Activated CD4-positive, alpha-beta T cell treated with anti-CD3 and anti-CD28 coated beads for 48 hours (primary cell): ENCODE results near the gene CCDC159.
A peak's percentile ranks its signal among the peaks of the same experiment; 100 is the strongest.
"Not testable (repeated sequence)": the region's sequence is repeated elsewhere in the genome, so short reads cannot be mapped to it uniquely, and the experiment has no call there.

Experiments used
- DNase-seq: peaks from one replicate; pipeline ENCODE4 v3.0.0-alpha.2; 2020

Gene CCDC159

DNA sequence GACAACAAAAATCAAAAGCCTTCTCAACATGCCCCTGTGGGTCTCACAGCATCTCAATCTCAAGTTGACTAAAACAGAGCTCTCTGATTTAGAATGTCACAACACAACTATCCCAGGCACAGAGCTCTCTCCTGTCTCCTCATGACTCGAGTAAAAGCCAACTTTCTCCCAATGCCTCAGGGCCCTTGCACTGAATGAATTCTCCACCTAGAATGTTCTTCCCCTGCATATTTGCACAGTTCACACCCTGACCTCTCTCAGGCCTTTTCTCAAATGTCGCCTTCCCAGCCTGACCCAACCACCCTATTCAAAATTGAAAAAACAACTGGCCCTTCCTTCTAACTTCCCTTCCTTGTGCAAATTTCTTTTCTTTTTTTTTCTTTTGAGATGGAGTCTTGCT is 24.4 kb downstream of the CCDC159 start:
- DNase-seq: no peak

DNA sequence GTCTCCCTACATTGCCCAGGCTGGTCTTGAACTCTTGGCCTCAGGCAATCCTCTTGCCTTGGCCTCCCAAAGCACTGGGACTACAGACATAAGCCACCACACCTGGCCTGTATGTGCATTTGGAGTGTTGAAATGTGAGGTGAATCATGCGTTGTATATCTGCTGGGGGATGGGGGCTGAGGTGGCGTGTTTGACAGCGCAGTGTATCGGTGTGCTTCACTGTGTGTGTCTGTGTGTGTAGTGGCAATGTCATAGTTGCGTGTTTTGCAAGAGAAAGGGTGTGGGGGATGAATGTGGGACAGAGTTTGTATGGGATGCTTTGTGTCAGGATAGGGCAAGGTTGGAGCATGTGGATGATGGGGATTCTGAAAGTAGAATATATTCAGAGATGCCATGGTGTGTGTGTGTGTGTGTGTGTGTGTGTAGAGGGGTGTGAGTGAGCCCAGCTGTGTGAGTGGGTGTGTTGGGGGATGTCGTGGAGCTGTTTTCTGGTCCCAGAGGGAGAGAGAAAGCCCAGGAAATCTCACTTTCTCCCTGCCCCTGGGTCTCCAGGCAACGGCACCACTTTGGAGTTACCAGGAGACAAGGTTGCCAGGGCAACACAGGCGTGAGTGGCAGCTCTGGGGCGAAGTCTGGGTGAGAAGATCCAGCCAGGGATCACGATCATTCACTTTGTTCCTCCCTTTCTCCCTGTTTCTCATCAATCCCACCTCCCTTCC is 27.0 kb downstream of the CCDC159 start:
- no peak for DNase-seq

DNA sequence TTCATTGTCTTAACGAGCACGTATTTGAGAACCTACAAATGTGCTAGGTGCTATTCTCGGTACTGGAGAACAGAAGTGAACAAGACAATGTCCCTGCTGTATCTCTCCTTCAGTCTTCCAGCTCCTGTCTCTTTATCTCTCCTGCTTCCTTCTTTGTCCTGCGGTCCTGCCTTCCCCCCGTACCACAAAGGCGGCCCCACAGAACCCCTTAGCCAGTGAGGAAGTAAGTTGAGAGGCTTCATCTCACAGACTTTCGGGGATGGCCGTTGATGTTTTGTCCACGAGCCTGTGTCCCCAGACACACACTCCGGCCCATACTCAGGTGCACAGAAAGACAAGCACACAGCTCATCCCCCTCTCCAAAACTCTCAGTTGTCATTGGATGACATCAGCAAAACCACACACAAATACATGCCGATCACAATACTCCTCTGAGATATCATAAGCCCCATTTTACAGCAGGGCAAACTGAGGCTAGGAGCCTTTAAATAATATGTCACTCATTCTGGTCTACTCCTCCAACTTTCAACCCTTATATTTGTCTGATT is 27.6 kb downstream of the CCDC159 start:
- DNase-seq: no peak

DNA sequence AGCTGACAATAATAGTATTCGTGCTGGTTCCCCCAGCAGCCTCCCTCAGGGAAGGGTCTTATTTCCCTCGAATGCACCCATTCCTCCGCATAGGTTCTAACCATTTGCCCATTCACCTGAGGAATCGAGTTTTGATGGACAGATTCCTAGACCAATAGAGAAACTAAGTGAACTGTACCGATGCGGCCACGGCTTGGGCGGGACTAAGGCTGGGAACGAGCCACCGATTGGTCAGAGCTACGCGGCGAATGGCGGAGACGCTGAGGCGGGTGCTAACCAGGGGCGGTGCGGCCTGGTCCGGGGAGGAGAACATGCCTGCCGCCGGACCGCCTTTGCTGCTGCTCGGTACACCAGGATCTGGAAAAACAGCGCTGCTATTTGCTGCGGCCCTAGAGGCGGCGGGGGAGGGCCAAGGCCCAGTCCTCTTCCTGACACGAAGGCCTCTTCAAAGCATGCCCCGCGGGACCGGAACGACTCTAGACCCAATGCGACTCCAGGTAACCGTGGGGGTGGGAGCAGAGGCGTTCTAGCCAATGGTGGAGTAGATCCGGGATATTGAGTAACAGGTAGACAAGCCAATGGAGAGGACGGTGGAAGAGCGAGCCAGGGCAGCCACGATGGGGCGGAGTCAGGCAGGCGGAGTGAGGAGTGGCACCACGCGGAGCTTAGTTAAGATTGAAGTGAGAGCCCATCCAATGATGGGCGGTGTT is 28.3 kb downstream of the CCDC159 start, which contains the start of gene SWSAP1:
SWSAP1 (plus strand) TSS at position 234 of the 710 bp plus-strand sequence; CDS start at position 249, 15 bp downstream.
- DNase-seq: peak; percentile 97

DNA sequence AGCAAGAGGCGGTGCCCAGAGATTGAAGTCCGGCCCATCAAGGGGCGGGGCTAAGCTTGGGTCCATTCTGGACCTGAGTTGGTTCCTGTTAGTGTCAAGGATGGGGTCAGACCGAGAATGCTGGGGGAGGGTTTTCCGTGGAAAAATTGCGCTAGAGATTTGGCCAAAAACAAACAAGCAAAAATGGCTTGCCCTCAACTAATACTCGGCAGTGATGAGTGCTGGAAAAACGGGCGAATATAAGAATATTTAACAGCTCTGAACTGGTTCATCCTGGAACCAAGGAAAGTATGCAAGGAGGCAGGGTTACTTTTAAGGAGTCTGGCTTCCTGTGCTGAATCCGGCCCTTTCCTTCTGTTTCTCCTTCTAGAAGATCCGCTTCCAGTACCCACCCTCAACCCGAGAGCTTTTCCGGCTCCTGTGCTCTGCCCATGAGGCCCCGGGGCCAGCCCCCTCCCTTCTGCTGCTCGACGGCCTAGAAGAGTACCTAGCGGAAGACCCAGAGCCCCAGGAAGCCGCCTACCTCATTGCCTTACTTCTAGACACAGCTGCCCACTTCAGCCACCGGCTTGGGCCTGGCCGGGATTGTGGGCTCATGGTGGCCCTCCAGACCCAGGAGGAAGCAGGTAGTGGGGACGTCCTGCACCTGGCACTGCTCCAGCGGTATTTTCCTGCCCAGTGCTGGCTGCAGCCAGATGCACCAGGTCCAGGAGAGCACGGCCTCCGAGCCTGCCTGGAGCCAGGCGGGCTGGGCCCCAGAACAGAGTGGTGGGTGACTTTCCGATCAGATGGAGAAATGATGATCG is 29.0 kb downstream of the CCDC159 start:
- peak; percentile 82 for DNase-seq

DNA sequence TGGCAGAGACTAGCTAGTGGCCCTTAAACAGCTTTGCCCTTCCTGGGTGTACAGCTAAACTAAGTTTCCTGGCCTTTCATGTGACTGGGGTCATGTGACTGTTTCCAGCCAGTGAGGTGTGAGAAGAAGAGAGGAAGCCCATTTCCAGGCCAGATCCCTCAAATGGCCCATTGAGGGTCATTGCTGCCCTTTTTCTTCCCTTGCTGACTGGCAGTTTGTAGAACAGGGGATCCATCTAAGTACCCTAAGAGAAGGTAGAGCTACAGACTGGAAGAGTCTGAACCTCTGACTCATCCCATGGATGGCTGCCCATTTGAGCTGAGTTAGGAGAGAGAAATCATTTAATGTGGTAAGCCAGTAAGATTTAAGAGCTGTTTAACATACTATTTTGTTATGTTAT is 30.9 kb downstream of the CCDC159 start:
- DNase-seq: peak; percentile 40

DNA sequence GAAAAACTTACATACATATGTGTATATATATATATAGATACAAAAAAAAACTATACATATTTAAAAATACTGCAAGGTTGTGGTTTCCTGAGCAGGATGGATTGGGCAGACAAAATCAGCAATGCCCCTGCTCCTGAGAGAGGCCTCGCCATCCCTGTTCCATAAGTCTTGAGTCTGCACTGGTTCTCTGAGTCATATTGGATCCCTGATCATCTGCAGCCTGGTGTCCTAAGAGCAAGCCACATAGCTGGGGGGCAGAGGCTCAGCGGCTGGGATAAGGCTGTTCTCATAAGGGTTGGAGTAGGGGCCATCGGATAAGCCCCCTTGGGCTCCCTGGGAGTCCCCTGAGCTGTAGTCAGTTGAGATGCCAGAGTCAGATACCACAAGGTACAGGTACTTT is 31.4 kb downstream of the CCDC159 start:
- DNase-seq: no peak

DNA sequence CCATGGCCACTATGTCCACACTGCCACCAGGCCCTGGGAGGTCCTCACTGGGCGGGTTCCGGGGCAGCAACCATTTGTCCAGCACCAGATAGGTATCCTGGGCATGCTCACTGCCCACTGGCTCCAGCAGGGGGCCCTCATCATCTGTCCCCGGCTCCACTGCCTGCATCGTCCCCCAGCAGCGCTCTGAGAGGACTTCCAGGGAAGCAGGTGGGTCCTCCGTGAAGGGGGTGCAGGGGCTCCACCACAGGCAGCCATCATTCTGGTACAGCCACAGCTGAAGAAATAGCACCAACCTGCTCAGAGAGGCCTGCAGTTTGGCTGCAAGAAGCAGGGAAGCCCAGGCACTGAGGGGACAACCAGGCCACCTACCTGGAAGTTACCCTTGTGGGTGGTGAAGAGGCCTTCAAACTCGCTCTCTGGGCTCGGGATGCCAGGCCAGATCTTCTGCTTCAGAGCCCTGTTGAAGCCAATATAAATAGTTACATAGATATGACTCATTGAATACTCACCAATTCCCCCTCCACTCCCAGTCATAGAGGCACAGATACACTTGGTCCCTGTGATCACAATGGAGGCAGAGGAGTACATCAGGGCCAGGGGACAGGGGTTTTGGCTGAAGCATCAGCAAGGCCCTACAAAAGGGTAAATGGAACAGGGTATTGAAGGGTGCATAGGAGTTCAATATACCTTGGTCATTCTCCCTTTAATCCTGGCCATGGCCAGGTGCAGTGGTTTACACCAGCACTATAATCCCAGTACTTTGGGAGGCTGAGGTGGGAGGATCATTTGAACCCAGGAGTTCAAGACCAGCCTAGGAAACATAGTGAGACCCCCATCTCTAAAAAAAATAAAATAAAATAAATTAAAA is 32.2 kb downstream of the CCDC159 start:
- peak; percentile 36 for DNase-seq

DNA sequence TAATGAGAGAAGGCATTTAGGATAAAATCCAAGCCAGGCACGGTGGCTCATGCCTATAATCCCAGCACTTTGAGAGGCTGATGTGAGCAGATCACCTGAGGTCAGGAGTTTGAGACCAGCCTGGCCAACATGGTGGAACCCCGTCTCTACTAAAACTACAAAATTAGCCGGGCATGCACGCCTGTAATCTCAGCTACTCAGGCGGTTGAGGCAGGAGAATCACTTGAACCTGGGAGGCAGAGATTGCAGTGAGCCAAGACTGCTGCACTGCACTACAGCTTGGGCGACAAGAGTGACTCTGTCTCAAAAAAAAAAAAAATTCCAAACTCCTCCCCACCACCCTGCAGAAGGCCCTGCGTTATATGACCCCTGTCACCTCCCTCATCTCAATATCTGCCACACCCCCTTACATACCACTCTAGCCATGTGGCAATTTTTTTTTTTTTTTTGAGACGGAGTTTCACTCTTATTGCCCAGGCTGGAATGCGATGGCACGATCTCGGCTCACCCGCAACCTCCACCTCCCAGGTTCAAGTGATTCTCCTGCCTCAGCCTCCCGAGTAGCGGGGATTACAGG is 33.0 kb downstream of the CCDC159 start:
- not testable (repeated sequence) for DNase-seq

DNA sequence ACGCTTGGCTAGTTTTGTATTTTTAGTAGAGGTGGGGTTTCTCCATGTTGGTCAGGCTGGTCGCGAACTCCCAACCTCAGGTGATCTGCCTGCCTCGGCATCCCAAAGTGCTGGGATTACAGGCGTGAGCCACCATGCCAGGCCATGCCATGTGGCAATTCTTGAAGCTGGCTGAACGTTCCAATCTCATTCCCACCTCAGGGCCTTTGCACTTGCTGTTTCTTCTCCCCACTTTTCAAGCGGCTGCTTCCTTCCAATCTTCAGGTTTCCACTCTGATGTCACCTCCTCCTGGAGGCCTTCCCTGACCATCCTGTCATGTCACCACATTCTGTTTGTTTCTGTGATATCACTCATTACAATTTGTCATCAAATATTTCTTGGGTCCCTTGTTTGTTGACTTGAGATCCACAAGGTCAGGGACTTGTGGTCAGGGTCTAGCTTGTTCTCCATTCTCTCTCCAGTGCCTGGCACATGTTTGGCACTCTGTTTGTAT is 33.6 kb downstream of the CCDC159 start:
- DNase-seq: no peak

DNA sequence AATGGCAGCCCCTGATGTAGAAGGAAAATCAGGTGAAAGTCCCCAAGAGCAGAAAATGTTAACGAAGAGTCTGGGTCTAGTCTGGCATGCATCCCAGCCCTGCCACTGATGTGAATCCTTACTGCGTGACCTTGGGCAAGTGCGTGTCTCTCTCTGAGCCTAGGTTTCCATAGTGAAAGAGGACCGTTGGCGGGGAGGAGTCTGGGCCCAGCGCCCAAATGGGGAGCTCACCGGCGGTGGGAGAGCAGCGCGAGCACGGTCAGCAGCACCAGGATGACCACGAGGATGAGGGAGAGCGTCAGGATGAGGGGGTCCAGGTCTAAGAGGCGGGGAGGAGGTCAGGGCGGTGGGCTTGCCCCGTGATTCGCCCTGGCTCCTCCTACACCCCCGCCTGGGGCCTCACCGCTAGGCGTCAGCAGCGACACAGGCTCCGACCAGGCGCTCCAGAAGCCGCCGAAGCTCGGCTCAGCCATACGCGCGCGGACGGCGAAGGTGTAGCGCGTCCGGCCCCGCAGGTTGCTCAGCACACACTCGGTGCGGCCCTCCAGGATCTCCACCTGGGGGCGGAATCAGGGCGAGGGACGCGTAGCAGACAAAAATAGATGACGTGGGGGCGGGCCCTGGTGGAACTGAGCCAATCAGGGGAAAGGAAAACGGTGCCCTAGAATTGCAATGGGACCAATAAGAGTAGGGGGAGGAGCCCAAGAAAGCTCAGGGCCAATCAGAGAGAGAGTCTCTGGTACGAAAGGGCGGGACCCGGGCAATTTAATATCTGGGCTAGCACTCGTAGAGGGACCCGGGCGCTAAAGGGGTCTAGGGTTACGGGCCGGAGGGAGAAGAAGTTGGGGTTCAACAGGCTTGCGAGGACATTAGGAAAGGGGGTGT is 34.6 kb downstream of the CCDC159 start:
- DNase-seq: peak; percentile 98

DNA sequence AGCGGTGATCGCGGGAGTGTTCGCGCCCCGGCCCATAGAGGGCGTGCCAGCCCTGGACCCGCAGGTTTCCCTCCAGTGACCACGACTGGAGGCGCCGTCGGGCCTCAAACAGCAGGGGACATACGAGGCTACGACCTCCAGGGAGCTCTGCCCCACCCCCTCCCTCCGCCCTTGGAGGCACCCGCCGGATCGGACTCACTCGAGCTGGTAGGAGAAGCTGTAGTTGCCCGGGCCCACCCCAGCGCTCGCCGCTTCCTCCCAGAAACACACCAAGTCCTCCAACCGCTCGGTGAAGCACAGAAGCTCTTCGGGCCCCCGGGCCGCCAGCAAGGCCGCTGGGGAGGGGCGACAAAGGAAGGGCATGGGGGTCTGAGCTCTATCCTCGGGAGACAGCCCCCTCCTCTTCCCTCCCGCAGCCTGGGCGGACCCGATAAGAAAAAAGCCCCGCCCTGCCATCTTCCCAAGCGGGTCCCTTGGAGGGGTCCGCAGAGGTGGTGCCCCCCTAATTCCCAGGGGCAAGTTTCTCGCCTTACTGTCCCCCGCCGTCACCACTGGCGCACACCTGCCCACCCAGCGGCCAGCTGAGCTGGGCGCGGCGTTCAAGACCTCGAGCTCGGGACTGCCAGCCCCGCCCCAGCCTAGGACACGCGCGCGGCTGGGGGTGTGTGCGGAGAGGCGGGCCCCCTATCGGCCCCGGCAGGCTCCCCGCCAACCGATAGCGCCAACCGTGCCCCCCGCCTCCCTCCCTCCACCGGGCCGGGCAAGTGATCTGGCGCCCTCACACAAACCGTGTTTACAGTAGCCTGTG is 36.8 kb downstream of the CCDC159 start:
- peak; percentile 69 for DNase-seq

DNA sequence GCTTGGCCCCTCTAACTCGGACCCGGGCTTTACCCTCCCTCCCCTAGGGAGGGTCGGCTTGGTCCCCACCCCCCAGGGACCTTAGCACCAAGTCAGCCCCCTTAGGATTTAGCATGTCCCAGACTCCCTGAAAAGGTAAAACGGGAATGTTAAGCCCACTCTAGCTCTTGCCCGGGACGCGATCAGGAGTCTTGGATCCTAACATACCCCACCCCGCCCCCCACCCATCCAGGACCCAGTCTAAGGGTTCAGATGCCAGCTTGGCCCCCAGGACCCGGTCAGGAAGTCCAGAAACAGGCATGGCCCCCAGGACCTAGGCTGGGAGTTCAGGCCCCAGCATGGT is 37.4 kb downstream of the CCDC159 start:
- no peak for DNase-seq

DNA sequence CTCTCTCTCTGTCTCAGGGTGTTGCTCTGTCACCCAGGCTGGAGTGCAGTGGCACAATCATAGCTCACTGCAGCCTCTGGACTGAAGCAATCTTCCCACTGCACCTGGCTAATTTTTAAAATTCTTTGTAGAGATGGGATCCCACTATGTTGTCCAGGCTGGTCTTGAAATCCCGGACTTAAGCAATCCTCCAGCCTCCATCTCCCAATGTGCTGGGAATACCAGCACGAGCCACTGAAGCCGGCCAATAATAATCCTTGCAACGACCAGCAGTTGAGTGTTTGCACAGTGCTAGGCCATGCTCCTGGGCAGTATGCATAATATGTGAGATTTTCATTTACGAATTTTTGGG is 38.4 kb downstream of the CCDC159 start:
- DNase-seq: no peak

DNA sequence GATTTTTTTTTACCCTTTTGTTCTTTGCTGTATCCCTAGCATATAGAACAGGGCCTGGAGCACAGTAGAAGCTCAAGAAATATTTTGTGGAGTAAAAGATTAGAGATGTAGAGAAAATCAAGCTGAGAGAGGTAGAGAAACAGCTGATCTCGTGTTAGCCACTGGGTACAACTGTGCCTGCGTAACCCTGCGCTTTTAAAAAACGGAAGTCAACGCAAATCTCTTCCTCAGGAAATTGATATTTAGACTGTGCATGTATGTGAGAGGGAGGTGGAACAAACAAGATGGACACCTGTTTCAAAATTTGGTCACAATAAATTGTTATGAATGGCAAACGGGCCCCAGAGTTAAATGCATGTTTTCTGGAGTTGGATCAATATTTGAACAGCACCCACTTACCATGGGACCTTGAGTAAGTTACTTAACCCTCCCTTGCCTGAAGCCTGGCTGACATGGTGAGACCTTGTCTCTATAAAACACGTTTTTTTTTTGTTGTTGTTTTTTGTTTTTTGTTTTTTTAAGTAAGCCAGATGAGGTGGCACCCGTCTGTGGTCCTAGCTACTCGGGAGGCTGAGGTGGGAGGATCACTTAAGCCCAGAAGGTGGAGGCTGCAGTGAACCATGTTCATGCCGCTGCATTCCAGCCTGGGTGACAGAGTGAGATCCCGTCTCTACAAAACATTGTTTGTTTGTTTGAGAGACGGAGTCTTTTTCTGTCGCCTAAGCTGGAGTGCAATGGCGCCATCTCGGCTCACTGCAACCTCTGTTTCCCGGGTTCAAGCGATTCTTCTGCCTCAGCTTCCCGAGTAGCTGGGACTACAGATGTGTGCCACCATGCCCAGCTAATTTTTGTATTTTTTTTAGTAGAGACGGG is 41.1 kb downstream of the CCDC159 start:
- DNase-seq: no peak

DNA sequence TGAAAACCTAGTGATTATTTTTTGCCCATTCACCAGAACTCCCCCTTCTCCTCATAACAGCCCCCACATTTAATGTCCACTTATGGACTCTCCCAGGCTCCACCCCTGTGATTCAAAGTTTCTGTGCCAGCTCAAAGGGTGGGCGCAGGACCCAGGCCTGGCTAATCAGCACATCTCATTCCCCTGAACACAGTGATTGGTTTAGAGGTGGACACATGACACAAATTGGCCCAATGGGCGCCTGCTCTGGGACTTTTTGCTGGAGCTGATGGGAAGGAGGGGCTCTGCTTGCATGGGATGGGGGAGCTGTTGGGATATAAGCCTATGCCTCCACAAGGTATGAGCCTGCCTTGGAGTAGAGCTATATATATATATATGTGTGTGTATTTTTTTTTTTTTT is 44.0 kb downstream of the CCDC159 start:
- no peak for DNase-seq

DNA sequence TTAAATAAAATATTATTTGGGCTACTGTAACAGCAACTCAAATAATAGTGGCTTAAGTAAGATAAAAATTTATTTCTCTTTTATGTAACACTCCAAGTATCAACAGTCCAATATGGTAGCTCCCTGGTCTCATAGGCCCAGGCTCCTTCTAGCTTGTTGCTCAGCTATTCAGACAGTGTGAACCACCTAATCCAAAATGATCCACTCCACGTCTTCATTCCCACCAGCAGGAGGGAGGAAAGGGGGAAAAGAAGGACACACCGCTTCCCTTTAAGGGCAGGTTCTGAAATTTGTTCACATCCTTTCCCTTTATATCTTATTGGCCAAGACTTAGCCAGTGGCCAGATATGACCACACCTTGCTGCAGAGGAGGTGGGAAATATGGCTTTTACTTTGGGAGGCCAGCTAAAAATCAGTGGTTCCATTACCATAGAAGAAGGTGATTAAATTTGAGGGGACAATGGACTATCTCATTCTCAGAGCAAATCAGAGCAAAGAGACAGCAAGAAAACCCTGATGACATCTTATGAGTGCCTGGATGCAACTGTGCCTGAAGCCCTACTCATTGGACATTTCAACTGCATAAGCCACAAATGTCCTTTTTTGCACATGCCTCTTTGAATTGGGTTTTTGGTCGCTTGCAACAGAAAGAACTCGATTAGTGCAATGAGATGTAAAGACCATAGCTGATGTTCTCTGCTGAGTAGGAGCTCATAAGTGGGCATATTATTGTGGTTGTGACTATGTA is 44.8 kb downstream of the CCDC159 start:
- DNase-seq: no peak

DNA sequence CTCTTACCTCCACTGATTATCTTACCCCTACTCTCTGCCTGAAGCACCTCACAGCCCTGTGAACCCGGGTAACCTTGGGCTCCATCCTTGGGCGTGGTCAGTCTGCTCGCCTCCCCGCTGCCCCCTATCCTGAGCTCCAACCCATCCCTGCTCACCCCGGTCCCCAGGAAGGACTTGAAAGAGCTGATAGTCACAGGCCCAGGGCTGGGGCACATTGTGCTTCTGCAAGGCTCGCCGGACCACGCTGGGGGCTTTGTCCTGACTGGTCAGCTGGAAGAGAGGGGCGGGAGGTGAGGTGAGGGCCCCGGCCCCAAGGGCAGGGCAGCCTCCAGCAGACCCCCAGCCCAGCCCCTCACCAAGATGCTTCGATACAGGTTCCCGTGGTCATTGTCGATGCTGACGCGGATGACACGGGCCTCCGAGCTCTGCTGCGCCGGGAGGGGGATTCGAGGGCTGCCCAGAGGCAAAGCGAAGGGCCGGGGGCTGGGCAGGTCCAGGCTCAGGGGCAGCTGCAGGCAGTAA is 50.8 kb downstream of the CCDC159 start:
- no peak for DNase-seq
